ENCODE results near the gene CAMTA1.

CAMTA1 gene

GRCh38 chr1:7299994-7300393 lies 514.7 kb downstream of the CAMTA1 start:
- Histone ChIP-seq H3K9ac (ENCODE audit: low read depth, low read length) (0 out of 2 replicates have a peak overlapping the region, but pooled peaks have one; percentile 39), H3K36me3 (ENCODE audit: insufficient read depth, low read length) (no peaks in the 10 kb centered on the region), H3K4me3 (ENCODE audit: low read length) (no peak overlapping the region), H3K27me3 (ENCODE audit: insufficient read depth, low read length) (no peaks in the 10 kb centered on the region), H3K4me1 (ENCODE audit: insufficient read depth, low read length) (peaks cover 40% of the 10 kb centered on the region), H3K9me3 (ENCODE audit: insufficient read depth, low read depth, low read length) (no peaks in the 10 kb centered on the region), H3K27ac (ENCODE audit: low read depth, low read length) (peak overlapping the region; percentile 91)
- 94% methylated on average over 2 of the region's 2 CpGs for WGBS

- 86% methylated on average over 10 of the region's 10 CpGs for WGBS
- Histone ChIP-seq H3K36me3 (ENCODE audit: insufficient read depth, low read length) (no peaks in the 10 kb centered on the region), H3K27ac (ENCODE audit: low read depth, low read length) (no peak overlapping the region), H3K27me3 (ENCODE audit: insufficient read depth, low read length) (no peaks in the 10 kb centered on the region), H3K4me3 (ENCODE audit: low read length) (no peak overlapping the region), H3K9me3 (ENCODE audit: insufficient read depth, low read depth, low read length) (no peaks in the 10 kb centered on the region; the same call in 1 of the 2 replicates), H3K9ac (ENCODE audit: low read depth, low read length) (no peak overlapping the region), H3K4me1 (ENCODE audit: insufficient read depth, low read length) (peaks cover 40% of the 10 kb centered on the region)
Measured at GRCh38 chr1:7300893-7301663, 515.8 kb downstream of the CAMTA1 start.

- Histone ChIP-seq H3K27me3 (ENCODE audit: insufficient read depth, low read length) (no peaks in the 10 kb centered on the region), H3K36me3 (ENCODE audit: insufficient read depth, low read length) (no peaks in the 10 kb centered on the region), H3K4me1 (ENCODE audit: insufficient read depth, low read length) (peaks cover 40% of the 10 kb centered on the region), H3K27ac (ENCODE audit: low read depth, low read length) (no peak overlapping the region), H3K9ac (ENCODE audit: low read depth, low read length) (no peak overlapping the region; the same call in 1 of the 2 replicates), H3K4me3 (ENCODE audit: low read length) (no peak overlapping the region), H3K9me3 (ENCODE audit: insufficient read depth, low read depth, low read length) (peaks cover 2% of the 10 kb centered on the region; the same call in 1 of the 2 replicates)
- 83% methylated on average over 7 of the region's 7 CpGs for WGBS
Measured at GRCh38 chr1:7301664-7301981, 516.4 kb downstream of the CAMTA1 start.

GRCh38 chr1:7302126-7302525 lies 516.9 kb downstream of the CAMTA1 start:
- H3K4me3 ChIP-seq (ENCODE audit: low read length): no peak overlapping the region
- H3K27me3 ChIP-seq (ENCODE audit: insufficient read depth, low read length): no peaks in the 10 kb centered on the region
- no peaks in the 10 kb centered on the region for H3K36me3 ChIP-seq (ENCODE audit: insufficient read depth, low read length)
- no peak overlapping the region for H3K9ac ChIP-seq (ENCODE audit: low read depth, low read length)
- H3K27ac ChIP-seq (ENCODE audit: low read depth, low read length): no peak overlapping the region
- WGBS: 82% methylated on average over 6 of the region's 6 CpGs
- peaks cover 40% of the 10 kb centered on the region for H3K4me1 ChIP-seq (ENCODE audit: insufficient read depth, low read length)
- peaks cover 6% of the 10 kb centered on the region; the same call in 1 of the 2 replicates for H3K9me3 ChIP-seq (ENCODE audit: insufficient read depth, low read depth, low read length)

- Histone ChIP-seq H3K9me3 (ENCODE audit: insufficient read depth, low read depth, low read length) (peaks cover 13% of the 10 kb centered on the region; the same call in 1 of the 2 replicates), H3K36me3 (ENCODE audit: insufficient read depth, low read length) (no peaks in the 10 kb centered on the region), H3K4me3 (ENCODE audit: low read length) (no peak overlapping the region), H3K27ac (ENCODE audit: low read depth, low read length) (no peak overlapping the region), H3K9ac (ENCODE audit: low read depth, low read length) (no peak overlapping the region), H3K27me3 (ENCODE audit: insufficient read depth, low read length) (no peaks in the 10 kb centered on the region), H3K4me1 (ENCODE audit: insufficient read depth, low read length) (peaks cover 34% of the 10 kb centered on the region)
- 92% methylated on average over 5 of the region's 5 CpGs for WGBS
Measured at GRCh38 chr1:7302873-7303272, 517.6 kb downstream of the CAMTA1 start.

- Histone ChIP-seq H3K9ac (ENCODE audit: low read depth, low read length) (no peak overlapping the region), H3K27ac (ENCODE audit: low read depth, low read length) (no peak overlapping the region), H3K4me1 (ENCODE audit: insufficient read depth, low read length) (peaks cover 25% of the 10 kb centered on the region), H3K9me3 (ENCODE audit: insufficient read depth, low read depth, low read length) (peaks cover 15% of the 10 kb centered on the region; the same call in 1 of the 2 replicates), H3K4me3 (ENCODE audit: low read length) (no peak overlapping the region), H3K27me3 (ENCODE audit: insufficient read depth, low read length) (no peaks in the 10 kb centered on the region), H3K36me3 (ENCODE audit: insufficient read depth, low read length) (no peaks in the 10 kb centered on the region)
- WGBS: 84% methylated on average over 6 of the region's 8 CpGs
Measured at GRCh38 chr1:7303554-7304317, 518.5 kb downstream of the CAMTA1 start.

GRCh38 chr1:7313081-7313546 lies 527.9 kb downstream of the CAMTA1 start:
- WGBS: 89% methylated on average over 7 of the region's 8 CpGs
- H3K4me1 ChIP-seq (ENCODE audit: insufficient read depth, low read length): no peaks in the 10 kb centered on the region
- H3K27me3 ChIP-seq (ENCODE audit: insufficient read depth, low read length): no peaks in the 10 kb centered on the region
- no peak overlapping the region for H3K9ac ChIP-seq (ENCODE audit: low read depth, low read length)
- 0 out of 2 replicates have a peak, but pooled peaks cover under 1% of the 10 kb centered on the region for H3K9me3 ChIP-seq (ENCODE audit: insufficient read depth, low read depth, low read length)
- no peaks in the 10 kb centered on the region for H3K36me3 ChIP-seq (ENCODE audit: insufficient read depth, low read length)
- no peak overlapping the region for H3K27ac ChIP-seq (ENCODE audit: low read depth, low read length)
- H3K4me3 ChIP-seq (ENCODE audit: low read length): no peak overlapping the region

- Histone ChIP-seq H3K4me1 (ENCODE audit: insufficient read depth, low read length) (no peaks in the 10 kb centered on the region), H3K9ac (ENCODE audit: low read depth, low read length) (no peak overlapping the region), H3K9me3 (ENCODE audit: insufficient read depth, low read depth, low read length) (no peaks in the 10 kb centered on the region), H3K4me3 (ENCODE audit: low read length) (no peak overlapping the region), H3K36me3 (ENCODE audit: insufficient read depth, low read length) (no peaks in the 10 kb centered on the region), H3K27me3 (ENCODE audit: insufficient read depth, low read length) (no peaks in the 10 kb centered on the region), H3K27ac (ENCODE audit: low read depth, low read length) (no peak overlapping the region)
- WGBS: 95% methylated on average over 5 of the region's 5 CpGs
Measured at GRCh38 chr1:7313826-7314225, 528.6 kb downstream of the CAMTA1 start.

GRCh38 chr1:7315316-7315715 lies 530.1 kb downstream of the CAMTA1 start:
- no peak overlapping the region for H3K4me3 ChIP-seq (ENCODE audit: low read length)
- H3K4me1 ChIP-seq (ENCODE audit: insufficient read depth, low read length): no peaks in the 10 kb centered on the region
- H3K27me3 ChIP-seq (ENCODE audit: insufficient read depth, low read length): no peaks in the 10 kb centered on the region
- WGBS: 93% methylated on average over 4 of the region's 4 CpGs
- H3K36me3 ChIP-seq (ENCODE audit: insufficient read depth, low read length): no peaks in the 10 kb centered on the region
- no peak overlapping the region for H3K27ac ChIP-seq (ENCODE audit: low read depth, low read length)
- no peak overlapping the region for H3K9ac ChIP-seq (ENCODE audit: low read depth, low read length)
- H3K9me3 ChIP-seq (ENCODE audit: insufficient read depth, low read depth, low read length): no peaks in the 10 kb centered on the region

- 92% methylated on average over 6 of the region's 6 CpGs for WGBS
- Histone ChIP-seq H3K9ac (ENCODE audit: low read depth, low read length) (no peak overlapping the region), H3K27ac (ENCODE audit: low read depth, low read length) (no peak overlapping the region), H3K27me3 (ENCODE audit: insufficient read depth, low read length) (no peaks in the 10 kb centered on the region), H3K4me1 (ENCODE audit: insufficient read depth, low read length) (no peaks in the 10 kb centered on the region), H3K9me3 (ENCODE audit: insufficient read depth, low read depth, low read length) (no peaks in the 10 kb centered on the region), H3K4me3 (ENCODE audit: low read length) (no peak overlapping the region), H3K36me3 (ENCODE audit: insufficient read depth, low read length) (no peaks in the 10 kb centered on the region)
Measured at GRCh38 chr1:7315946-7316345, 530.7 kb downstream of the CAMTA1 start.

- no peaks in the 10 kb centered on the region for H3K36me3 ChIP-seq (ENCODE audit: insufficient read depth, low read length)
- no peaks in the 10 kb centered on the region for H3K4me1 ChIP-seq (ENCODE audit: insufficient read depth, low read length)
- H3K4me3 ChIP-seq (ENCODE audit: low read length): no peak overlapping the region
- no peaks in the 10 kb centered on the region for H3K9me3 ChIP-seq (ENCODE audit: insufficient read depth, low read depth, low read length)
- no peaks in the 10 kb centered on the region for H3K27me3 ChIP-seq (ENCODE audit: insufficient read depth, low read length)
- no peak overlapping the region for H3K27ac ChIP-seq (ENCODE audit: low read depth, low read length)
- 92% methylated on average over 2 of the region's 2 CpGs for WGBS
- H3K9ac ChIP-seq (ENCODE audit: low read depth, low read length): no peak overlapping the region
Measured at GRCh38 chr1:7317888-7318287, 532.6 kb downstream of the CAMTA1 start.
